Measurements from ENCODE around the gene ROCK1.
"Not testable (repeated sequence)": the region's sequence is repeated elsewhere in the genome, so short reads cannot be mapped to it uniquely, and the experiment has no call there.

ROCK1 gene

GRCh38 chr18:21052385-21052784 lies 59.2 kb downstream of the ROCK1 start:
- DNase-seq (ENCODE audit: low read depth): no peak

DNA sequence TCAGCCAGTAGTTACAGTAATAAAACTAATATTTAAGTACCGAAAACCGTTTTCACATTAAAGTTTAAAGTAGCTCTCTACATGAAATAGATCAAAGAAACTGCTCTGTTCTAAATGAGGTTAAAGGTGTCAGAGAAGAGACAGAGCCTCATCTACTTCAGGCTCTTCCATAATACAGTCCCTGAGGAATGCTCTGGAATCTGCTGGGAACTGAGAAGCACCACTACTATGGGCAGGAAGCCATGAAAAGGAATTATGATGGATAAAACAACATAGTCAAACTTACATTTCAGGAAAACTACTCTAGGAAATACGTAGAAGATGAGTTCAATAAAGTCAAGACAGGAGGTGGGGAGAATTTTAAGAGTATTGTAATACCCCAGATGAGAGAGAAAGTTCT lies 60.0 kb downstream of the ROCK1 start:
- DNase-seq (ENCODE audit: low read depth): no peak

- DNase-seq (ENCODE audit: low read depth): peak; percentile 43
Measured at GRCh38 chr18:21049306-21049705, 62.3 kb downstream of the ROCK1 start.

DNA sequence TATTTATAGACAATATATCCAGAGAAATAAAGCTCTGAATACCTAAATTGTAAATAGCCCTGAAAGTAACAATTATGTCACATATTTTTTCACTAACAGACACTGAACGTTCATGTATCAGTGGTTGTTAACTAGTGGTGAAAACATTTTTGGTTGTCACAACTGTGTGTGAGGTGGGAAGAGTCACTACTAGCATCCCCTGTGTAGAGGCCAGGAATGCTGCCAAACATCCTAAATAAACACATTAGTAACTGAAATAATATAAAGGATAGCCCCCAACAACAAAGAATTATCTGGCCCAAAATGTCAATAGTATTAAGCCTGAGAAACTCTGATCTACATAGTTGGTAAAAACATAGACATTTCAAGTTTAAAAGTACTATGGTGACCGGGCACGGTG lies 64.5 kb downstream of the ROCK1 start:
- no peak for DNase-seq (ENCODE audit: low read depth)

DNA sequence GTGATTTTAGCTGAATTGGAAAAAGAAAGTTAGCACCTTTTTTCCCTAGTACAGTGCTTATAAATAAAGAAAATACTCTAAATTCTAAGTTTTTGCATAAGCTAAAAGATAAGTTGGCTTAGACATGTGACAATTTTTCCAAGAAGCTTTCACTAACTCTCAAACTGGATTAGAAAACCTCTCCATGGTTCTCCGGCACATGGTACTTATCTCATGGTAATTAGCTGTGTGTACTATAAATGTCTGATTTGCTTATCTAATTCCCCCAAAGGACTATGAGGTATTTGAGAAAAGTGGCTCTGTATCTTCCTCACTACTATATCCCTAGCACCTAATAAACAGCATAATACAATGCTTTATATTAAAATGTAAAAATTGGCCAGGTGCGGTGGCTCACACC lies 71.1 kb downstream of the ROCK1 start:
- no peak for DNase-seq (ENCODE audit: low read depth)

DNA sequence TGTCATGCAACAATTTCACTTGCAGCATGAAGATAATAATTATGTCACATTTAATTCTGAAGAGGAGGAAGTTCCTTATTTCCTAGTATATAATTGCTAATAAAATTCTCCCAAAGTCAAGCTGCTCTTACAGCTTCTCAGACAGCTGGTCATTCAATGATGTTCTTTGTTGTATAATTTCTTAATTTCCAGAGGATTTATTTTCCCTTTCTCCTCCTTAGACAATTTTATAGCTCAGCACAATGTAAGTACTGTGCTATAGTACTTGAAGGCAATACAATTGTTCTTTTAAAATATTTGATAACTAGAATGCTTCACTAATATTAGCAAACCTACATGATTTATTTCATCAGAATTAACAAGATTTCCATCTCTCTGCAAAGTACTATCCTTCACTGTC lies 73.4 kb downstream of the ROCK1 start:
- no peak for DNase-seq (ENCODE audit: low read depth)

DNA sequence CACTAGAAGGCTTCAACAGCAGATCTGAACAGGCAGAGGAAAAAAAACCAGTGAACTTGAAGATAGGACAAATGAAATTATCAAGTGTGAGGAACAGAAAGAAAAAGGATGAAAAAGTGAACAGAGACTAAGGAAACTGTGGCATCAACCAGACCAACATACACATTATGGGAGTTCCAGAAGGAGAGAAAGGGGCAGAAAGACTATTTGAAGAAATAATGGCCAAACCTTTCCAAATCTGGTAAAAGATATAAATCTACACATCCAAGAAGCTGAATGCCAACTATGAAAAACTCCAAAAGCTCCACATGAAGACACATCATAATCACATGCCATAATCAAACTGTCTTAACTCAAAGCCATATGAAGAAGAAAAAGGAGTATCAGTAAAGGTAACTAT lies 79.8 kb downstream of the ROCK1 start:
- no peak for DNase-seq (ENCODE audit: low read depth)

DNA sequence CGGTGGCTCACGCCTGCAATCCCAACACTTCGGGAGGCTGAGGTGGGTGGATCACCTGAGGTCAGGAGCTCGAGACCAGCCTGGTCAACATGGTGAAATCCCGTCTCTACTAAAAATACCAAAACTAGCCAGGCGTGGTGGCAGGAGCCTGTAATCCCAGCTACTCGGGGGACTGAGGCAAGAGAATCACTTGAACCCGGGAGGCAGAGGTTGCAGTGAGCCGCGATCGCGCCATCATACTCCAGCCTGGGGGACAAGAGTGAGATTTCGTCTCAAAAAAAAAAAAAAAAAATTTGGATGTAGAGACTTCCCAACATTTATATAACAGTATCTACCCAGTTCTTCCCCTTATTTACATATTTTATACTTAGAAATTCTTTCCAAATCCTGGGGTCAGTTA lies 93.4 kb downstream of the ROCK1 start:
- not testable (repeated sequence) for DNase-seq (ENCODE audit: low read depth)

GRCh38 chr18:21012308-21012707 lies 99.3 kb downstream of the ROCK1 start:
- DNase-seq (ENCODE audit: low read depth): no peak

GRCh38 chr18:21004726-21005125 lies 106.9 kb downstream of the ROCK1 start:
- DNase-seq (ENCODE audit: low read depth): peak; percentile 85

- DNase-seq (ENCODE audit: low read depth): peak; percentile 28
Measured at GRCh38 chr18:21000667-21001066, 110.9 kb downstream of the ROCK1 start.

DNA sequence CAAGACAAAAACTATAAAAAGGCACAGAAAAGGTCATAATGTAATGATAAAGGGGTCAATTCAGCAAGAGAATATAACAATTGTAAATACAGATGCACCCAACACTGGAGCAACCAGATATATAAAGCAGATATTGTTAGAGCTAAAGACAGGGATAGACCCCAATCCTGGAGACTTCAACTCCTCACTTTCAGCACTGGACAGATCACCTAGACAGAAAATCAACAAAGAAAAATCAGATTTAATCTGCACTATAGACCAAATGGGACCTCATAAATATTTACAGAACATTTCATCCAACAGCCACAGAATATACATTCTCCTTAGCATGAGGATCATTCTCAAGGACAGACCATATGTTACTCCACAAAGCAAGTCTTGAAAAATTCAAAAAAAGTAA lies 114.2 kb downstream of the ROCK1 start:
- DNase-seq (ENCODE audit: low read depth): no peak

- no peak for DNase-seq (ENCODE audit: low read depth)
Measured at GRCh38 chr18:20996418-20996817, 115.2 kb downstream of the ROCK1 start.

- DNase-seq (ENCODE audit: low read depth): no peak
Measured at GRCh38 chr18:20988726-20989125, 122.9 kb downstream of the ROCK1 start.

DNA sequence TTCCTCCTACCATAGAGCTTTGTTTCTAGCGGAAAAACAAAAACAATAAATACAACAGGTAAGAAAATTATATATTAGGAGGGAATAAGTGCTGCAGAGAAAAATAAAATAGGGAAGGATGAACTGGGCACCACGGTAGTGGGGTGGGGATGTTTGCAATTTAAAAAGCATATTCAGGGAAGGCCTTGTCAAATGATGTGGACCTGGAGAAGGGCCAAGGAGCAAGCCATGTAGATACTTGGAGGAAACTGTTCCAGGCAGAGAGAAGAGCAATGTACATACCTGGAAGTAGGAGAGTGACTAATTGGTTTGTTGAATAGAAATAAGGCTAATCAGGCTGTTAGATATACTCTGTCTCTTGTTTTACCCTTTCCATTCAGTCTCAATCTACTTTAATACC lies 136.5 kb downstream of the ROCK1 start:
- DNase-seq (ENCODE audit: low read depth): no peak

DNA sequence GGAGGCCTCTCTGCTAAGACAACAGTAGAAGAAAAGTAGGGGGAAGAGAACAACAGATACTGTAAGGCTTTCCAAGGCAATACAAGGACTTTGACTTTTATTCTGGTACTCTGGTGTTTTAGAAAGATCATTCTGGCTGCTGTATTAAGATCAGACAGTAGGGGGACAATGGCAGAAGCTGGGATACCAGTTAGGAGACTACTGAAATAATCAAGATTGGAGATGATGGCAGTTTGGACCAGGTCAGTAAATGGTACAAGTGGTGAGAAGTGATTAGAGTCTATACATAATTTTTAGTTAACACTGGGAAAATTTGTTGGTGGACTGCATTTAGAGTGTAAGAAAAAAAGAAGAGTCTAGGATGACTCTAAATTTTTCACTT lies 139.7 kb downstream of the ROCK1 start:
- DNase-seq (ENCODE audit: low read depth): peak; percentile 48

DNA sequence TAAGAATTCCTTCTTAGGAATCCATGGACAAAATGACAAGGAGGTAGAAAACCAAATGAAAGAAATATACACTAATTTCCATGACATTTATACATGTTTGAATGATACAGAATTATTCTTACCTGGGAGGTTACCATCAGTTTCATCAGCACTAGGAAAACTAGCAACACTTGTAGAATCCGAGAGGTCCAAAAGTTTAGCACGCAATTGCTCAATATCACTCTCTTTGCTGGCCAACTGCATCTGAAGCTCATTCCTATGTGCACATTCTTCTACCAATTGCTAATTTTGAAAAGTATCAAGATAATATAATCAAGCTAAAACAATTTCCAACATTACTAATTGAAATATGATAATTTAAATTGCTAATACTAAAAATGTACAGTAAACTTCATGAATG lies 144.8 kb downstream of the ROCK1 start:
- DNase-seq (ENCODE audit: low read depth): no peak

GRCh38 chr18:20963027-20963426 lies 148.6 kb downstream of the ROCK1 start:
- DNase-seq (ENCODE audit: low read depth): no peak

DNA sequence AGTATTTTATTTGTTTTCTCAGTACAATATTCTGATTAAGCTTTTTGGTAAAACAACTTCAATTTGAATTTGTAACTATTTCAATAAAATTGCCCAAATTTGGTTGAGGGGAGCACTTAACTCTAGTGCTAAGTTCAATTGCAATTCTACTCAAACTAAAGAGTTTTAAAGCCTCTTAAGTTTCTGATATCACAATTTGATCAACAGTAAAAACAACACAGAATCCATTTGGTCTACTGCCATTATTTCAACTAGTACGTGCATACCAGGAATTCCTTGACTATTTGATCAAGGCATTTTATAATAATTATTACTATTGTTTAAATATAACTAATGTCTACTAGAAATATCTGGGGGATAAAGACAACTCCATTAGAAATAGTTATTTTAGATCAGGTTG lies 150.9 kb downstream of the ROCK1 start:
- DNase-seq (ENCODE audit: low read depth): peak; percentile 10

DNA sequence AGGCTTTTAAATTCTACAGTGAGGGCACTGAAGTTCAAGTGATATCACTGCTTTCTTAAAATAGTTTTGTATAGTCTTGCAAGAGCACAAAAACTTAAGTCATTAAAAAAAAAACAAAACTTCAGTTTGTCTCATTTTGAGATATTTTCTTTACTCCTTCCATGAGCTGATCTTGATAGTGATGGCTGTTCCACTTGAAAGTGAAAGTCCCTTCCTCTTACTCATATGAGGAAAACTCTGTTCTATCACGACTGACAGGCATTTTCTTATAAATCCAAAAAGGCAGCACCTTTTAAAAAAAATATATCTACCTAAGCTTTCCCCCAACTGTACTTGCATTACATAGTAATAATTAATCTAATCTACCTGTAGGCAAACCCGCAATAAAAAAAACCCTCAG lies 160.8 kb downstream of the ROCK1 start:
- DNase-seq (ENCODE audit: low read depth): not testable (repeated sequence)

All from iris pigment epithelial cell (primary cell).